NK-92 (cell line): ENCODE results near the gene FUT6.
"Not testable (repeated sequence)": the region's sequence is repeated elsewhere in the genome, so short reads cannot be mapped to it uniquely, and the experiment has no call there.

Experiments
- DNase-seq: peaks from one replicate; lab custom pipeline; 2025; ENCODE audit not compliant: unreplicated experiment; lab: John Stamatoyannopoulos, UW

FUT6 gene

GRCh38 chr19:5857203-5858081 lies 17.9 kb upstream of the FUT6 start:
- no peak for DNase-seq

GRCh38 chr19:5855151-5855550 lies 15.6 kb upstream of the FUT6 start:
- not testable (repeated sequence) for DNase-seq

- not testable (repeated sequence) for DNase-seq
These were observed 14.6 kb upstream of the FUT6 start for GRCh38 chr19:5854121-5854520.

GRCh38 chr19:5851302-5851701 lies 11.8 kb upstream of the FUT6 start, which contains the start of gene FUT3:
Gene FUT3 (minus strand): TSS chr19:5851449.
- DNase-seq = no peak

- DNase-seq = no peak
These were observed 11.3 kb upstream of the FUT6 start for GRCh38 chr19:5850743-5851293.

- no peak for DNase-seq
These were observed 10.7 kb upstream of the FUT6 start for GRCh38 chr19:5850189-5850588.

- not testable (repeated sequence) for DNase-seq
These were observed 9.1 kb upstream of the FUT6 start for GRCh38 chr19:5848621-5849020.

- not testable (repeated sequence) for DNase-seq
These were observed 8.3 kb upstream of the FUT6 start for GRCh38 chr19:5847846-5848245.

GRCh38 chr19:5844456-5845433 lies 5.2 kb upstream of the FUT6 start:
- DNase-seq = no peak

GRCh38 chr19:5843295-5843927 lies 3.9 kb upstream of the FUT6 start:
- DNase-seq = no peak

GRCh38 chr19:5841735-5842111 lies 2.2 kb upstream of the FUT6 start:
- not testable (repeated sequence) for DNase-seq

- DNase-seq = no peak
These were observed 993 bp downstream of the FUT6 start for GRCh38 chr19:5838353-5839064.

GRCh38 chr19:5837761-5838352 lies 1.6 kb downstream of the FUT6 start:
- no peak for DNase-seq

GRCh38 chr19:5832527-5833216 lies 6.8 kb downstream of the FUT6 start:
- DNase-seq = no peak

GRCh38 chr19:5832061-5832460 lies 7.4 kb downstream of the FUT6 start:
- DNase-seq = no peak

- DNase-seq = no peak
These were observed 8.3 kb downstream of the FUT6 start for GRCh38 chr19:5831159-5831558.

- DNase-seq = no peak
These were observed 9.8 kb downstream of the FUT6 start for GRCh38 chr19:5829567-5830310.
